ENCODE data around the gene DNASE1L1. TPM values are rescaled to one million over a fixed set of nuclear protein-coding genes. Genes with fewer than 3 reads are reported as not detected.

Gene DNASE1L1
- total and polyA plus RNA-seq, 4 donors = 9.3 to 22.1 (median 16.7) TPM

- Histone ChIP-seq H3K36me3 (ENCODE audit: control insufficient read depth in 4 of 4, insufficient read depth in 3 of 4, low read depth in 1 of 4, low read length in 3 of 4) (peaks cover 0 to 26% (median 11%) of the 10 kb centered on the region in 4 donors), H3K4me3 (ENCODE audit: low read depth in 1 of 3, low read length in 3 of 3) (no peak overlapping the region), H3K9ac (ENCODE audit: low read depth in 1 of 2, low read length in 2 of 2) (no peak overlapping the region), H3K4me1 (ENCODE audit: control insufficient read depth in 4 of 4, insufficient read depth in 4 of 4, low read length in 3 of 4) (peaks cover 4 to 12% (median 8%) of the 10 kb centered on the region in 4 donors), H3K27ac (ENCODE audit: low read depth in 1 of 2, low read length in 2 of 2) (no peak overlapping the region), H3K9me3 (ENCODE audit: control insufficient read depth in 4 of 4, low read length in 3 of 4) (no peaks in the 10 kb centered on the region), H3K27me3 (ENCODE audit: control insufficient read depth in 4 of 4, insufficient read depth in 4 of 4, low read length in 3 of 4) (no peaks in the 10 kb centered on the region)
- TF ChIP-seq EGR1 (IDR thresholded peaks at IDR 0.05; ENCODE audit: low read depth in 2 of 2) (no peak), RXRA (IDR thresholded peaks at IDR 0.05) (no peak), HNF4A (conservative IDR thresholded peaks at IDR 0.05) (no peak), GABPA (IDR thresholded peaks at IDR 0.05 in 1 of 2, conservative IDR thresholded peaks at IDR 0.05 in 1 of 2) (no peak), MAX (IDR thresholded peaks at IDR 0.05) (no peak), RAD21 (IDR thresholded peaks at IDR 0.05) (no peak), JUND (IDR thresholded peaks at IDR 0.05) (no peak), ZBTB33 (IDR thresholded peaks at IDR 0.05) (no peak), YY1 (IDR thresholded peaks at IDR 0.05) (no peak), FOXA2 (IDR thresholded peaks at IDR 0.05) (no peak), REST (IDR thresholded peaks at IDR 0.05) (no peak), HNF4G (IDR thresholded peaks at IDR 0.05) (no peak), CTCF (IDR thresholded peaks at IDR 0.05; ENCODE audit: low read depth, low read length, missing input control) (no peak), SP1 (IDR thresholded peaks at IDR 0.05) (no peak), TAF1 (conservative IDR thresholded peaks at IDR 0.05) (no peak), ATF3 (IDR thresholded peaks at IDR 0.05) (no peak), NR2F2 (IDR thresholded peaks at IDR 0.05) (no peak), FOXA1 (IDR thresholded peaks at IDR 0.05) (no peak)
- 96% methylated on average over 12 of the region's 12 CpGs for WGBS
- no peak for DNase-seq (ENCODE audit: low spot score)
These were observed 37.4 kb upstream of the DNASE1L1 start for GRCh38 chrX:154446430-154446829.
